PC-9 (cell line): Measurements from ENCODE around the gene WDR88. TPM values are rescaled to one million over a fixed set of nuclear protein-coding genes. Genes with fewer than 3 reads are reported as not detected.

ENCODE experiments used
- BruUV-seq: library from RNA; stranded (reverse); fragments of 400-500 nt; replicated peaks from 2 replicates; lab custom pipeline; 2021; lab: Mats Ljungman, UMichigan
- CTCF ChIA-PET: fragments of 300-600 bp; sonication (Branson Sonifier 250); formaldehyde crosslinking; loops from one replicate; lab custom pipeline; 2022; ENCODE audit warnings: antibody characterized with exemption; lab: Charles Lee
- POLR2A ChIA-PET: fragments of 300-600 bp; sonication (Branson Sonifier 250); formaldehyde crosslinking; loops from one replicate; lab custom pipeline; 2022; ENCODE audit warnings: antibody characterized with exemption; ENCODE audit not compliant: unreplicated experiment; lab: Charles Lee
- DNase-seq, 2 experiments: peaks; one replicate each; pipeline versions ENCODE4 v3.0.0 to v3.0.0-alpha.2; 2015 to 2022; ENCODE audit warnings: mixed read lengths in 1 of 2
- H2AFZ ChIP-seq: fragments of 200-600 bp; sonication (generic); 2 replicates; pipeline ENCODE4 v1.8.1; 2017; ENCODE audit warnings: antibody characterized with exemption
- H3F3A ChIP-seq: fragments of 200-600 bp; sonication (generic); 2 replicates; pipeline ENCODE4 v1.8.1; 2017; ENCODE audit warnings: antibody characterized with exemption, mild to moderate bottlenecking, low read depth; ENCODE audit not compliant: insufficient read depth
- H3K27ac ChIP-seq: fragments of 200-600 bp; sonication (generic); 2 replicates; pipeline ENCODE4 v1.6.1; 2016; ENCODE audit warnings: mixed run types
- H3K27me3 ChIP-seq: fragments of 200-600 bp; sonication (generic); 2 replicates; pipeline ENCODE4 v1.6.1; 2016; ENCODE audit warnings: low read depth, mixed run types; ENCODE audit not compliant: insufficient read depth
- H3K36me3 ChIP-seq: fragments of 200-600 bp; sonication (generic); 2 replicates; pipeline ENCODE4 v1.6.1; 2016; ENCODE audit warnings: low read depth, mixed run types
- H3K4me1 ChIP-seq: fragments of 200-600 bp; sonication (generic); replicated peaks from 2 replicates; pipeline ENCODE4 v1.6.1; 2016; ENCODE audit warnings: mixed run types; ENCODE audit not compliant: insufficient read depth
- H3K4me2 ChIP-seq: fragments of 200-600 bp; sonication (generic); 2 replicates; pipeline ENCODE4 v1.6.1; 2017; ENCODE audit warnings: mixed run types
- H3K4me3 ChIP-seq: fragments of 200-600 bp; sonication (generic); 2 replicates; pipeline ENCODE4 v1.6.1; 2016; ENCODE audit warnings: mixed run types
- H3K79me2 ChIP-seq: fragments of 200-600 bp; sonication (generic); 2 replicates; pipeline ENCODE4 v1.6.1; 2017; ENCODE audit warnings: low read depth, mixed run types
- H3K9me2 ChIP-seq: fragments of 200-600 bp; sonication (generic); 2 replicates; pipeline ENCODE4 v1.8.1; 2017; ENCODE audit warnings: mild to moderate bottlenecking; ENCODE audit not compliant: insufficient read depth
- H3K9me3 ChIP-seq: fragments of 200-600 bp; sonication (generic); 2 replicates; pipeline ENCODE4 v1.8.1; 2016; ENCODE audit warnings: low read depth; ENCODE audit not compliant: insufficient read depth
- H4K20me1 ChIP-seq: fragments of 200-600 bp; sonication (generic); 2 replicates; pipeline ENCODE4 v1.8.1; 2017; ENCODE audit not compliant: insufficient read depth
- CTCF ChIP-seq: fragments of 200-600 bp; sonication (generic); conservative IDR thresholded peaks from 2 replicates; pipeline ENCODE4 v1.6.1; 2017; ENCODE audit warnings: mixed run types, antibody characterized with exemption, mild to moderate bottlenecking, moderate library complexity
- EZH2 ChIP-seq: fragments of 200-600 bp; sonication (generic); IDR thresholded peaks from 2 replicates; pipeline ENCODE4 v1.8.0; 2017; ENCODE audit warnings: antibody characterized with exemption, low read depth
- intact Hi-C: fragments of 100-400 bp; cut with micrococcal nuclease; formaldehyde crosslinking; loops from one replicate; pipeline ENCODE4 v1.10.0; 2022; ENCODE audit not compliant: unreplicated experiment
- total RNA-seq: library from RNA; stranded (reverse); gene quantifications from 2 replicates; pipeline ENCODE4 v1.2.3, GENCODE V29; 2021

The WDR88 gene
- total RNA-seq, 1 experiment from 2014 or later = 0.59 TPM

GRCh38 chr19:33217881-33218280 lies 86.0 kb downstream of the WDR88 start:
- Histone ChIP-seq H3K4me2 (no peak overlapping the region), H3K79me2 (no peaks in the 10 kb centered on the region), H3K27me3 (peaks cover 72% of the 10 kb centered on the region), H3F3A (no peaks in the 10 kb centered on the region), H3K4me1 (no peaks in the 10 kb centered on the region), H3K36me3 (no peaks in the 10 kb centered on the region), H2AFZ (no peak overlapping the region), H3K9me2 (no peaks in the 10 kb centered on the region), H4K20me1 (no peaks in the 10 kb centered on the region), H3K4me3 (no peak overlapping the region), H3K9me3 (no peaks in the 10 kb centered on the region), H3K27ac (no peak overlapping the region)
- BruUV-seq = no TSS peak
- ChIA-PET CTCF (no interaction called here), POLR2A (no interaction called here)
- no peak for DNase-seq
- intact Hi-C loops = no loop called here
- TF ChIP-seq CTCF (no peak), EZH2 (no peak)

GRCh38 chr19:33219261-33219815 lies 87.4 kb downstream of the WDR88 start:
- TF ChIP-seq CTCF (no peak; the same call in 1 of the 2 replicates), EZH2 (no peak)
- H3K9me3 ChIP-seq = no peaks in the 10 kb centered on the region
- H3K9me2 ChIP-seq = no peaks in the 10 kb centered on the region
- POLR2A ChIA-PET = no interaction called here
- H3K36me3 ChIP-seq = no peaks in the 10 kb centered on the region
- H3K79me2 ChIP-seq = no peaks in the 10 kb centered on the region
- intact Hi-C loops = no loop called here
- H3F3A ChIP-seq = no peaks in the 10 kb centered on the region
- no peak for DNase-seq
- CTCF ChIA-PET = no interaction called here
- H3K27me3 ChIP-seq = peaks cover 70% of the 10 kb centered on the region
- H4K20me1 ChIP-seq = no peaks in the 10 kb centered on the region
- no peak overlapping the region for H2AFZ ChIP-seq
- H3K4me1 ChIP-seq = no peaks in the 10 kb centered on the region
- BruUV-seq = no TSS peak
- no peak overlapping the region for H3K4me2 ChIP-seq
- H3K27ac ChIP-seq = no peak overlapping the region
- no peak overlapping the region for H3K4me3 ChIP-seq

GRCh38 chr19:33220115-33220514 lies 88.2 kb downstream of the WDR88 start:
- Histone ChIP-seq H2AFZ (no peak overlapping the region), H3K27me3 (peaks cover 69% of the 10 kb centered on the region), H3K36me3 (no peaks in the 10 kb centered on the region), H3K9me2 (no peaks in the 10 kb centered on the region), H3F3A (no peaks in the 10 kb centered on the region), H3K27ac (no peak overlapping the region), H4K20me1 (no peaks in the 10 kb centered on the region), H3K4me2 (no peak overlapping the region), H3K79me2 (no peaks in the 10 kb centered on the region), H3K9me3 (no peaks in the 10 kb centered on the region), H3K4me1 (no peaks in the 10 kb centered on the region), H3K4me3 (no peak overlapping the region)
- ChIA-PET CTCF (no interaction called here), POLR2A (no interaction called here)
- DNase-seq = no peak
- no peak for TF ChIP-seq CTCF
- TF ChIP-seq EZH2 = no peak
- intact Hi-C loops = no loop called here
- BruUV-seq = no TSS peak
